ENCODE results near the gene UGP2. TPM values are rescaled to one million over a fixed set of nuclear protein-coding genes. Genes with fewer than 3 reads are reported as not detected.

Gene UGP2
- total RNA-seq, 1 donor: 221 TPM

DNA sequence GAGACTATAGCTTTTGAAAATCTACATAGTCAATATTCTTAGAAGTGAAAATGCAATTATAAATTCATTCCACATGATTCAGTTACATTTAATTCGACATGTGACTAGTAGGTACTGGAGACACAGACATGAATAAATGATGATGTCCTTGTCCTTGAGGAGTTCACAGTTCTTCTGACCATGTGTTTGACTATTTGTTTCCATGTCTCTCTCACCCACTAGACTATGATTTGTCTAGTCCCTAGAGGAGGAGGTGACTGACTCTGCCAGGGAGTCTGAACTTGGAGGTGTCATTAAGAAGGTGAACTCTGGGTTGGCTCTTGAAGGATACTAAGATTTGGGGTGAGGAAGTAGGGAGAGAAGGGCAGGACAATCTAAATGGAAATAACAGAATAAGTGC, 20.7 kb upstream of the UGP2 start:
- TF ChIP-seq, protein P1, sequence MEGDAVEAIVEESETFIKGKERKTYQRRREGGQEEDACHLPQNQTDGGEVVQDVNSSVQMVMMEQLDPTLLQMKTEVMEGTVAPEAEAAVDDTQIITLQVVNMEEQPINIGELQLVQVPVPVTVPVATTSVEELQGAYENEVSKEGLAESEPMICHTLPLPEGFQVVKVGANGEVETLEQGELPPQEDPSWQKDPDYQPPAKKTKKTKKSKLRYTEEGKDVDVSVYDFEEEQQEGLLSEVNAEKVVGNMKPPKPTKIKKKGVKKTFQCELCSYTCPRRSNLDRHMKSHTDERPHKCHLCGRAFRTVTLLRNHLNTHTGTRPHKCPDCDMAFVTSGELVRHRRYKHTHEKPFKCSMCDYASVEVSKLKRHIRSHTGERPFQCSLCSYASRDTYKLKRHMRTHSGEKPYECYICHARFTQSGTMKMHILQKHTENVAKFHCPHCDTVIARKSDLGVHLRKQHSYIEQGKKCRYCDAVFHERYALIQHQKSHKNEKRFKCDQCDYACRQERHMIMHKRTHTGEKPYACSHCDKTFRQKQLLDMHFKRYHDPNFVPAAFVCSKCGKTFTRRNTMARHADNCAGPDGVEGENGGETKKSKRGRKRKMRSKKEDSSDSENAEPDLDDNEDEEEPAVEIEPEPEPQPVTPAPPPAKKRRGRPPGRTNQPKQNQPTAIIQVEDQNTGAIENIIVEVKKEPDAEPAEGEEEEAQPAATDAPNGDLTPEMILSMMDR (IDR thresholded peaks at IDR 0.05; ENCODE audit: insufficient read depth, low read depth, low read length): no peak

DNA sequence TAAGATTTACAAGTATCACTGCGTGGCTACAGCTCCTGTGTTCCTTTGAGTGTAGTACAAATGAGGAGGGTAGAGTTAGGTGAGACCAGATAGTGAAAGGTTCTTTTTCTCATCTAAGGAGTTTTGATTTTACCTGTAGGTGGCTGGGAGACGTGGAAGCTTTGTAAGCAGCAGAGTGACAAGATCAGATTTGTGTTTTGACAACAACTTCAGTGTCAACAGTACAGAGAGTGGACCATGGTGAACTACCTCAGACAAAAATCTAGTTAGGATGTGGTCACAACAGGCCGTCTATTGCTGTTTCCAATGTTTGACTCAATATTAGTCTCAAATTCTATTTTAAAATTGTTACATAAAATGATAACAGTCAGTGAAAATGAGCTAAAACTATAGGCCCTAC, 20.3 kb upstream of the UGP2 start:
- TF ChIP-seq, protein P1 (IDR thresholded peaks at IDR 0.05; ENCODE audit: insufficient read depth, low read depth, low read length): no peak
- no peak overlapping the region for H3K4me3 ChIP-seq (ENCODE audit: low read depth, low read length)
- DNase-seq (ENCODE audit: low read depth): no peak

More for the DNA sequence above, 20.7 kb upstream of the UGP2 start:
- DNase-seq (ENCODE audit: low read depth): no peak
- H3K4me3 ChIP-seq (ENCODE audit: low read depth, low read length): no peak overlapping the region

DNA sequence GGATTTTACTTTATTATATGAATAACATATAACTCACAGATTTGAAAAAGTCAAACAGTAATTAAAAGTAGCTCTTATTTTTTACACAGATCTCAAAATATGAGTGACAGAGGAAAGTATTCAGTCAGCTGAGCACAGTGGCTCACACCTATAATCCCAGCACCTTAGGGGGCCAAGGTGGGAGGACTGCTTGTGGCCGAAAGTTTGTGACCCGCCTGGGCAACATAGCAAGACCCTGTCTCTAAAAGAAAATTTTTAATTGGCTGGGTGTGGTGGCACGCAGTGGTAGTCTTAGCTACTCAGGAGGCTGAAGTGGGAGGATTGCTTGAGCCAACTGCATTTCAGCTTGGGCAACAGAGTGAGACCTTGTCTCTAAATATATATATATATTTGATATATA, 19.2 kb upstream of the UGP2 start:
- TF ChIP-seq, protein P1 (IDR thresholded peaks at IDR 0.05; ENCODE audit: insufficient read depth, low read depth, low read length): no peak
- no peak for DNase-seq (ENCODE audit: low read depth)

DNA sequence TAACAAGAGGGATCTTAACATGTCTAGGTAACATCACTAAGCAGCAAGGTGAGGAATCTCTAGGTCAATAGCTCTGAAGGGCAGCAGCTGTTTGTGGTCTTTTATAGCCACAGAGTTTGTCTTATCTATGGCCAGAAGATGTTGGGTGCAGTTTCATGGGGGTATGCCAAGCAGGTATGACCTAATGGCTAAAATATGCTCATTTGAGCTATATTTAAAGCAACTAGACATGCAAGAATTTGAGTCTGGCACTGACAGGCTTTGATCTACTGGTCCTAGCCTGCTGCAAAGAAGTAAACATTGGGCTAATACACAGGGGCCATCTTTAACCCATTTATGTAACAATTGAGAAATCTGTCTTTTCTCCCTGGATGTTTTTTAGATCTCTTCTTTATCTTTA, 13.9 kb upstream of the UGP2 start:
- TF ChIP-seq, protein P1 (IDR thresholded peaks at IDR 0.05; ENCODE audit: insufficient read depth, low read depth, low read length): no peak
- DNase-seq (ENCODE audit: low read depth): peak; percentile 86
- H3K4me3 ChIP-seq (ENCODE audit: low read depth, low read length): no peak overlapping the region

More for the DNA sequence above, 19.2 kb upstream of the UGP2 start:
- no peak overlapping the region for H3K4me3 ChIP-seq (ENCODE audit: low read depth, low read length)

DNA sequence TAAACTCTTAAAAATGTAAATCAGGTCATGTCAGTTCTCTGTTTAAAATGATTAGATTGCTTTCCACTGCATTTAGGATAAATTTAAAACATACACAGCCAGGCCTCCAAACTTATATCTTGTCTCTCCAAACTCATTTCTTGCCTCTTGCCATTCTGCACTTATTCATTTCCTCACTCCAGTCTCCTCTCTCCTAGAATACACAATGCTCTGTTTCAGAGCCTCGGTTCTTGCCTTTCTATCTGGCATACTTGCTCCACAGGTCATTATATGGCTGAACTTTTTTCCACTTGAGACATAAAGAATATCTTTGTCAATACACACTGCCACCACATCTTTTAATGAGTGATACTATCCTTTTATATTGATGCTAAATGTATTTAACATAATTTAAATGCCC, 10.5 kb upstream of the UGP2 start:
- no peak overlapping the region for H3K4me3 ChIP-seq (ENCODE audit: low read depth, low read length)
- TF ChIP-seq, protein P1 (IDR thresholded peaks at IDR 0.05; ENCODE audit: insufficient read depth, low read depth, low read length): no peak
- DNase-seq (ENCODE audit: low read depth): no peak

DNA sequence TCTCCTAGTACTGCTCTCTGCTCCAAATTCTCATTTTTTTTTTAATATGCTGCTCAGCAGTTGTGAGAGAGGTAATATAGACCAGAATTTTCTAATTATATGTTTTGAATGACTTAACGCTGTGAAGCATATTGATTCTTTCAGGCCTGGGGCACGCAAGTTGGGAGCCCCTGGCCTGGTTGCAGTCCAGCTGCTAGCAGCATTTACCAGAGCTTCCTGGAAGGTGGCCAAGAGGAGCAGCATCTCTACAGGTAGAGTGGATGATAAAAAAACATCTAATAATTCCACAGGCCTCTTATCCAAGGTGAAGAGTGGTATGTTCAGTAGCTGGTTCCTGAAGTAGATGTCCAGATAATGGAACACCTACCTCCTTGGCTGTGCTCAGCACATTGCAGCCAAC, 7.3 kb upstream of the UGP2 start:
- TF ChIP-seq, protein P1 (IDR thresholded peaks at IDR 0.05; ENCODE audit: insufficient read depth, low read depth, low read length): no peak
- DNase-seq (ENCODE audit: low read depth): no peak
- no peak overlapping the region for H3K4me3 ChIP-seq (ENCODE audit: low read depth, low read length)

DNA sequence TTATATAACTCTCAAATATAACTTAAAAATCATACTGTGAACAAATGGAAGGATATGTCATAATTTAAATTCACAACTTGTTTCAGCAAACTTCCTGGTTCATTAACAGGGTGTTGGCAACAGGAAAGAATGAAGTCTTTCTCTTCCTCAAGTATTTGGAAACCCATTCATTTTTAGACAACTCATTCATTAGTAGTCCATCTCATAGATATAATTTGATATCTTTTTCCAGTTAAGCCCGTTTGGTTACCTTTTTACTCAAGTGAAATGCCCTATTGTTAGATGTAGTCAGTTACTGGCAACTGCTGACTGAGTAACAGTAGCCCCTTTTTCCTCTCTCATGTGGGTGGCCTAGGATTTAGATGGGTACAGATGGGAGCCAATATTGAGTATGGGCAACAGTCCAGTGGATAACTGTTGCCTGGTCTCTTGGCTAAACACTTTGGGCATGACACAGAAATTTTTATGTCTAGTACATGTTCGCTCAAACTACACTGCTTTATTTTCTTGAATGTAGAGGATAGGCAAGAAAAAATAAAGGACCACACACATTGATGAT, 4.6 kb upstream of the UGP2 start:
- TF ChIP-seq, protein P1 (IDR thresholded peaks at IDR 0.05; ENCODE audit: insufficient read depth, low read depth, low read length): no peak
- no peak overlapping the region for H3K4me3 ChIP-seq (ENCODE audit: low read depth, low read length)
- DNase-seq (ENCODE audit: low read depth): no peak

Data from fibroblast of villous mesenchyme (primary cell).